Measurements from ENCODE around the gene AGPAT4.

The AGPAT4 gene

GRCh38 chr6:161162722-161163121, 111.1 kb downstream of the AGPAT4 start:
- DNase-seq: no peak

- no peak for DNase-seq
Observed at GRCh38 chr6:161161889-161162624, 111.8 kb downstream of the AGPAT4 start.

GRCh38 chr6:161161121-161161520, 112.7 kb downstream of the AGPAT4 start:
- DNase-seq: no peak

GRCh38 chr6:161154796-161155335, 119.0 kb downstream of the AGPAT4 start:
- no peak for DNase-seq

- DNase-seq: no peak
Observed at GRCh38 chr6:161153725-161154124, 120.1 kb downstream of the AGPAT4 start.

GRCh38 chr6:161152907-161153662, 120.8 kb downstream of the AGPAT4 start:
- DNase-seq: no peak

- no peak for DNase-seq
Observed at GRCh38 chr6:161152527-161152862, 121.4 kb downstream of the AGPAT4 start.

- DNase-seq: no peak
Observed at GRCh38 chr6:161151660-161152526, 122.0 kb downstream of the AGPAT4 start.

- no peak for DNase-seq
Observed at GRCh38 chr6:161151059-161151645, 122.7 kb downstream of the AGPAT4 start.

- no peak for DNase-seq
Observed at GRCh38 chr6:161150566-161150965, 123.3 kb downstream of the AGPAT4 start.

GRCh38 chr6:161150136-161150535, 123.7 kb downstream of the AGPAT4 start:
- DNase-seq: no peak

- no peak for DNase-seq
Observed at GRCh38 chr6:161143663-161144430, 130.0 kb downstream of the AGPAT4 start.

GRCh38 chr6:161142957-161143296, 130.9 kb downstream of the AGPAT4 start:
- DNase-seq: no peak

- peak; percentile 57 for DNase-seq
Observed at GRCh38 chr6:161141173-161141572, 132.7 kb downstream of the AGPAT4 start.

GRCh38 chr6:161140554-161140875, 133.3 kb downstream of the AGPAT4 start:
- DNase-seq: no peak

GRCh38 chr6:161139766-161140553, 133.9 kb downstream of the AGPAT4 start:
- peak; percentile 57 for DNase-seq

GRCh38 chr6:161139304-161139765, 134.5 kb downstream of the AGPAT4 start:
- no peak for DNase-seq

- no peak for DNase-seq
Observed at GRCh38 chr6:161138543-161139303, 135.1 kb downstream of the AGPAT4 start.

GRCh38 chr6:161137839-161138542, 135.9 kb downstream of the AGPAT4 start:
- no peak for DNase-seq

- DNase-seq: no peak
Observed at GRCh38 chr6:161137320-161137719, 136.5 kb downstream of the AGPAT4 start.

Measured in activated effector memory CD4-positive, alpha-beta T cell treated with anti-CD3 and anti-CD28 coated beads, Interleukin-2, amount 50 U/mL, for 16 hours (primary cell).